Spleen (tissue), 11 donors: ENCODE measurements around the gene IL11RA. TPM values are rescaled to one million over a fixed set of nuclear protein-coding genes. Genes with fewer than 3 reads are reported as not detected.

Experiments
- DNase-seq: peaks from one replicate; pipeline ENCODE4 v3.0.0-alpha.2; 2020
- H3K27ac ChIP-seq, 8 donors: fragments of 200-600 bp; sonication (generic) in 7 of 8; 1 replicate in 4 of 8; 2 replicates in 4 of 8; pipeline versions ENCODE4 v1.5.0 to v1.8.0; 2016 to 2021; ENCODE audit warnings: inconsistent platforms in 4 of 8, mild to moderate bottlenecking in 4 of 8, moderate library complexity in 1 of 8
- H3K27me3 ChIP-seq, 7 donors: fragments of 200-600 bp; sonication (generic) in 6 of 7; replicated peaks in 1 of 7; 1 replicate in 4 of 7; 2 replicates in 3 of 7; pipeline versions ENCODE4 v1.5.0 to v1.8.0; 2016 to 2021; ENCODE audit warnings: inconsistent platforms in 3 of 7, mild to moderate bottlenecking in 1 of 7
- H3K36me3 ChIP-seq, 6 donors: fragments of 200-600 bp; sonication (generic) in 5 of 6; 1 replicate in 4 of 6; 2 replicates in 2 of 6; pipeline versions ENCODE4 v1.5.0 to v1.8.0; 2016 to 2021; ENCODE audit warnings: inconsistent platforms in 2 of 6
- H3K4me1 ChIP-seq, 6 donors: fragments of 200-600 bp; sonication (generic) in 5 of 6; 1 replicate in 3 of 6; 2 replicates in 3 of 6; pipeline versions ENCODE4 v1.5.0 to v1.8.0; 2016 to 2021; ENCODE audit warnings: inconsistent platforms in 3 of 6
- H3K4me3 ChIP-seq, 8 donors: fragments of 200-600 bp; sonication (generic) in 7 of 8; 1 replicate in 4 of 8; 2 replicates in 4 of 8; pipeline versions ENCODE4 v1.5.0 to v1.8.0; 2016 to 2021; ENCODE audit warnings: inconsistent platforms in 4 of 8, mild to moderate bottlenecking in 4 of 8, moderate library complexity in 2 of 8
- H3K9me3 ChIP-seq, 8 donors: fragments of 200-600 bp; sonication (generic) in 7 of 8; 1 replicate in 4 of 8; 2 replicates in 4 of 8; pipeline versions ENCODE4 v1.5.0 to v1.8.0; 2016 to 2021; ENCODE audit warnings: inconsistent platforms in 4 of 8
- CTCF ChIP-seq, 11 experiments: fragments of 200-600 bp in 7 of 11; fragments of 450-650 bp in 4 of 11; sonication (generic) in 4 of 11; IDR thresholded peaks in 8 of 11; conservative IDR thresholded peaks in 3 of 11; 1 replicate in 7 of 11; 2 replicates in 4 of 11; pipeline versions ENCODE4 v1.4.0 to v1.8.0; 2016 to 2021; ENCODE audit warnings: antibody characterized with exemption in 11 of 11, inconsistent platforms in 4 of 11, mild to moderate bottlenecking in 1 of 11
- POLR2A ChIP-seq, 3 donors: fragments of 450-650 bp; IDR thresholded peaks; one replicate each; pipeline ENCODE4 v1.5.1; 2017; ENCODE audit warnings: antibody characterized with exemption in 3 of 3, mild to moderate bottlenecking in 1 of 3
- POLR2AphosphoS5 ChIP-seq, 3 donors: sonication (generic); formaldehyde crosslinking; IDR thresholded peaks; one replicate each; pipeline ENCODE4 v1.5.1; 2017; ENCODE audit warnings: antibody characterized with exemption in 3 of 3
- WGBS, 5 donors: extraction: QIAGEN DNeasy Blood & Tissue Kit in 3 of 5; methylation state at CpG; one replicate each; pipeline versions ENCODE4 v1.1.5 to v1.1.7; 2013 to 2018; 5-methylcytosine and 5-hydroxymethylcytosine counted together
- intact Hi-C: fragments of 100-400 bp; cut with DNase I; formaldehyde crosslinking; loops from one replicate; pipeline ENCODE4 v1.15.0; 2023; ENCODE audit warnings: low total_unique reads
- polyA plus RNA-seq, 3 donors: library from polyadenylated mRNA; stranded (reverse); fragments of 200-250 nt; gene quantifications; one replicate each; pipeline ENCODE4 v1.2.1, GENCODE V29; 2013
- total RNA-seq, 7 donors: library from RNA; depleted of rRNA in 3 of 7; stranded (reverse); fragments of >200 nt in 3 of 7; fragmentation: NEBNext Ultra II Directional in 4 of 7; extraction: Animal tissue kit (Norgen Biotek cat#: 25700) in 4 of 7; gene quantifications; one replicate each; pipeline versions ENCODE4 v1.1.0 to v1.2.1, GENCODE V29; 2016 to 2021
- donor health status: healthy with polysubstance abuse.
- donor health status: DM: no; HTN: no; CAD: no; lungs with moderate emphysema.
- donor health status: DM: no; HTN: no; CAD: no.
- donor health status: Bipolar disorder and iron deficiency.
- donor health status: healthy.
- donor health status: DM: no; HTN: no; CAD: no.
- donor health status: DM: yes; HTN: yes; CAD: no.

IL11RA gene
- total and polyA plus RNA-seq, 10 donors: 16.3 to 43.9 (median 28.9) TPM

- intact Hi-C loops: no loop called here
These were observed 35.5 kb downstream of the IL11RA start for GRCh38 chr9:34687276-34688030.

GRCh38 chr9:34688329-34689115 is 36.5 kb downstream of the IL11RA start:
- no peak overlapping the region for H3K27ac ChIP-seq
- intact Hi-C loops: no loop called here

More at GRCh38 chr9:34687276-34688030, 35.5 kb downstream of the IL11RA start:
- Histone ChIP-seq H3K4me3 (no peak overlapping the region), H3K9me3 (no peaks in the 10 kb centered on the region), H3K27ac (no peak overlapping the region), H3K36me3 (no peaks in the 10 kb centered on the region), H3K4me1 (peaks cover 0 to 27% (median 0%) of the 10 kb centered on the region in 6 donors), H3K27me3 (no peaks in the 10 kb centered on the region)
- WGBS, 5 donors: 77 to 89% (median 82%) methylated on average over 10 of the region's 10 CpGs
- TF ChIP-seq POLR2A (IDR thresholded peaks at IDR 0.05): no peak
- TF ChIP-seq CTCF (IDR thresholded peaks at IDR 0.05 in 8 of 11, conservative IDR thresholded peaks at IDR 0.05 in 3 of 11): no peak
- TF ChIP-seq POLR2AphosphoS5 (IDR thresholded peaks at IDR 0.05): no peak
- no peak for DNase-seq

GRCh38 chr9:34689116-34689470 is 37.1 kb downstream of the IL11RA start:
- intact Hi-C loops: no loop called here
- DNase-seq: no peak
- H3K27ac ChIP-seq: no peak overlapping the region
- no peak for TF ChIP-seq POLR2AphosphoS5 (IDR thresholded peaks at IDR 0.05)
- no peak for TF ChIP-seq POLR2A (IDR thresholded peaks at IDR 0.05)
- TF ChIP-seq CTCF (IDR thresholded peaks at IDR 0.05 in 8 of 11, conservative IDR thresholded peaks at IDR 0.05 in 3 of 11): no peak
- H3K27me3 ChIP-seq: no peaks in the 10 kb centered on the region
- H3K4me1 ChIP-seq: peaks cover 0 to 27% (median 0%) of the 10 kb centered on the region in 6 donors
- H3K4me3 ChIP-seq: no peak overlapping the region
- no peaks in the 10 kb centered on the region for H3K36me3 ChIP-seq
- 72 to 92% (median 83%) methylated on average over 4 of the region's 4 CpGs for WGBS, 5 donors
- H3K9me3 ChIP-seq: no peaks in the 10 kb centered on the region

More at GRCh38 chr9:34688329-34689115, 36.5 kb downstream of the IL11RA start:
- DNase-seq: no peak
- Histone ChIP-seq H3K4me3 (no peak overlapping the region), H3K36me3 (no peaks in the 10 kb centered on the region), H3K9me3 (no peaks in the 10 kb centered on the region), H3K27me3 (no peaks in the 10 kb centered on the region), H3K4me1 (peaks cover 0 to 27% (median 0%) of the 10 kb centered on the region in 6 donors)
- 69 to 86% (median 74%) methylated on average over 5 of the region's 5 CpGs for WGBS, 5 donors
- TF ChIP-seq POLR2A (IDR thresholded peaks at IDR 0.05) (no peak), POLR2AphosphoS5 (IDR thresholded peaks at IDR 0.05) (no peak), CTCF (IDR thresholded peaks at IDR 0.05 in 8 of 11, conservative IDR thresholded peaks at IDR 0.05 in 3 of 11) (no peak)

- TF ChIP-seq POLR2AphosphoS5 (IDR thresholded peaks at IDR 0.05): no peak
- no peak for TF ChIP-seq CTCF (IDR thresholded peaks at IDR 0.05 in 8 of 11, conservative IDR thresholded peaks at IDR 0.05 in 3 of 11)
- TF ChIP-seq POLR2A (IDR thresholded peaks at IDR 0.05): no peak
- no peak overlapping the region for H3K27ac ChIP-seq
- no peak for DNase-seq
- 81 to 93% (median 87%) methylated on average over 8 of the region's 8 CpGs for WGBS, 5 donors
- no peaks in the 10 kb centered on the region for H3K9me3 ChIP-seq
- H3K4me3 ChIP-seq: no peak overlapping the region
- H3K4me1 ChIP-seq: peaks cover 0 to 27% (median 0%) of the 10 kb centered on the region in 6 donors
- H3K36me3 ChIP-seq: no peaks in the 10 kb centered on the region
- H3K27me3 ChIP-seq: no peaks in the 10 kb centered on the region
- intact Hi-C loops: no loop called here
These were observed 37.5 kb downstream of the IL11RA start for GRCh38 chr9:34689512-34689911.
